GM21576 (cell line): ENCODE data around the gene FOXJ3.

Experiments used
- ATAC-seq: cut with Tn5 transposase; IDR thresholded peaks from one replicate; pipeline ENCODE4 v1.9.1; 2021; ENCODE audit warnings: mild to moderate bottlenecking, moderate library complexity; ENCODE audit not compliant: unreplicated experiment

The FOXJ3 gene

DNA sequence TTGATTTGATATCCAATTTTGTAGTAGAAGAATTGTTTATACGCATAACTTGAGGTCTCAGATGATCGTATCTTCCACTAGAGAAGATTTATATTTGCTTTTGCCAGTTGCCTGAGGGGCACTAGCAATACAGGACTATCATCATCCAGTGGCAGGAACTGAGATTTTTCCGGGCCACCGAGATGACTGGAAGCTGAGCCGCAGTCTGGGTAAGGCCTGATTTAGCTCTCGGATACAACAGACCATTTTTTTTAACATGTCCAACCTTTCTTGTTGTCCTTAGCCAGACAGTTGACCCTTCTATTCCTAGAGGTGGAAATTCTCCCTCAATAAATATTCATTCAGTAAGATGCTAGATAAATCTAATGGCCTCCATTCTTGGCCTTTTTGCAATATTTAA lies 207.3 kb downstream of the FOXJ3 start:
- ATAC-seq, result no peak
